SK-N-SH (cell line): Measurements from ENCODE around the gene HESX1.

Source experiments
- CTCF ChIP-seq: fragments of 200-600 bp; sonication (generic); IDR thresholded peaks from 2 replicates; pipeline ENCODE4 v1.6.1; 2017; ENCODE audit warnings: antibody characterized with exemption, mild to moderate bottlenecking, moderate library complexity
- EZH2phosphoT487 ChIP-seq: fragments of 200-600 bp; sonication (generic); IDR thresholded peaks from 2 replicates; pipeline ENCODE4 v1.6.1; 2017; ENCODE audit warnings: low read depth, mixed run types, mild to moderate bottlenecking, antibody characterized with exemption, moderate library complexity, borderline replicate concordance
- FOXJ3 ChIP-seq: sonication (generic); formaldehyde crosslinking; IDR thresholded peaks from 2 replicates; pipeline ENCODE4 v1.5.1; 2020; ENCODE audit warnings: mild to moderate bottlenecking, missing genetic modification reagents
- GATA2 ChIP-seq: sonication (generic); formaldehyde crosslinking; IDR thresholded peaks from 2 replicates; pipeline ENCODE4 v1.5.0; 2020; ENCODE audit warnings: mild to moderate bottlenecking, missing genetic modification reagents
- MXI1 ChIP-seq: IDR thresholded peaks from 2 replicates; pipeline ENCODE4 v1.6.1; 2012; ENCODE audit warnings: mild to moderate bottlenecking, low read depth, low read length, improper control_type of control experiment
- RCOR1 ChIP-seq: fragments of 150-350 bp; IDR thresholded peaks from 2 replicates; pipeline ENCODE4 v1.6.1; 2017; ENCODE audit warnings: antibody characterized with exemption, low read length
- REST ChIP-seq: IDR thresholded peaks from 2 replicates; pipeline ENCODE4 v1.6.1; 2012; ENCODE audit warnings: mild to moderate bottlenecking, low read depth, low read length, moderate library complexity
- TAF1 ChIP-seq: IDR thresholded peaks from 2 replicates; pipeline ENCODE4 v1.6.1; 2012; ENCODE audit warnings: low read depth, mild to moderate bottlenecking, low read length, moderate library complexity, borderline replicate concordance
- TF ChIP-seq, protein P1 (sequence below): fragments of 150-350 bp; IDR thresholded peaks from 2 replicates; pipeline ENCODE4 v1.6.1; 2017; ENCODE audit warnings: antibody characterized with exemption, low read length, low read depth, borderline replicate concordance

DNA sequence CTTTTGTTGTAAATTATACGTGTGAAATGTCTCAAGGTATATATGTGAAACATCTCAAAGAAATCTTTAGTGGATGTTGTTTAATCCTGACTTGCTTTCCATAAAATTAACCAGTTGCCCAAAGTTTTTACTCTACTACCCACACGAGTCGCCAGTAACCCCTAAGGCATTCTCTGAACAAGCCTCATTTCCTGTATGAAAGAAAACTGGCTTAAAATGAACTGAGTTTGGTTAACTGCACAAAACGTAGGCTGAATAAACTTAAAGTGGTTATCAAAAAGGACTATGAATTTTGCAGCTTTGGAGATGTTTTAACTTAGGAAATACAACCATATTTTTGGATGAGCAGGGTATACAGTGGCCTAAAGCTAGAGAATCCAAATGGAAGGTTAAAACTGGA, 25.1 kb upstream of the HESX1 start:
- TF ChIP-seq EZH2phosphoT487 = no peak
- no peak for TF ChIP-seq GATA2 (CRISPR knock-in tag)
- TF ChIP-seq CTCF = no peak
- no peak for TF ChIP-seq RCOR1
- no peak for TF ChIP-seq REST
- TF ChIP-seq MXI1 = no peak
- TF ChIP-seq, protein P1, sequence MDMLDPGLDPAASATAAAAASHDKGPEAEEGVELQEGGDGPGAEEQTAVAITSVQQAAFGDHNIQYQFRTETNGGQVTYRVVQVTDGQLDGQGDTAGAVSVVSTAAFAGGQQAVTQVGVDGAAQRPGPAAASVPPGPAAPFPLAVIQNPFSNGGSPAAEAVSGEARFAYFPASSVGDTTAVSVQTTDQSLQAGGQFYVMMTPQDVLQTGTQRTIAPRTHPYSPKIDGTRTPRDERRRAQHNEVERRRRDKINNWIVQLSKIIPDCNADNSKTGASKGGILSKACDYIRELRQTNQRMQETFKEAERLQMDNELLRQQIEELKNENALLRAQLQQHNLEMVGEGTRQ = no peak
- no peak for TF ChIP-seq TAF1
- no peak for TF ChIP-seq FOXJ3 (CRISPR knock-in tag)
